CD4-positive, alpha-beta memory T cell (primary cell): Measurements from ENCODE around the gene GCNT2. TPM values are rescaled to one million over a fixed set of nuclear protein-coding genes. Genes with fewer than 3 reads are reported as not detected.
"Not testable (repeated sequence)": the region's sequence is repeated elsewhere in the genome, so short reads cannot be mapped to it uniquely, and the experiment has no call there.

Experiments used
- CTCF ChIA-PET: fragments of 350-600 bp; sonication (Branson Sonifier 250); formaldehyde crosslinking; loops from one replicate; lab custom pipeline; 2021; ENCODE audit warnings: inconsistent platforms; ENCODE audit not compliant: partially characterized antibody; lab: Charles Lee
- POLR2A ChIA-PET: fragments of 350-600 bp; sonication (Branson Sonifier 250); formaldehyde crosslinking; loops from one replicate; lab custom pipeline; 2021; ENCODE audit not compliant: partially characterized antibody; lab: Charles Lee
- DNase-seq, 5 donors: peaks; one replicate each; pipeline versions ENCODE4 v3.0.0 to v3.0.0-alpha.2; 2020 to 2022; ENCODE audit warnings: mixed read lengths in 1 of 5
- H3K27ac ChIP-seq: one replicate; pipeline ENCODE4 v1.7.0; 2013; ENCODE audit warnings: low read depth, low read length
- H3K27me3 ChIP-seq: 2 replicates; pipeline ENCODE4 v1.7.0; 2013; ENCODE audit warnings: mild to moderate bottlenecking, low read length, moderate library complexity; ENCODE audit not compliant: insufficient read depth
- H3K36me3 ChIP-seq: 2 replicates; pipeline ENCODE4 v1.7.0; 2013; ENCODE audit warnings: mild to moderate bottlenecking, low read length, moderate library complexity; ENCODE audit not compliant: insufficient read depth
- H3K4me1 ChIP-seq: 2 replicates; pipeline ENCODE4 v1.7.0; 2013; ENCODE audit warnings: mild to moderate bottlenecking, low read length, moderate library complexity; ENCODE audit not compliant: insufficient read depth
- H3K4me3 ChIP-seq, 2 donors: one replicate each; pipeline ENCODE4 v1.7.0; 2013; ENCODE audit warnings: low read length in 2 of 2, mild to moderate bottlenecking in 1 of 2
- H3K9me3 ChIP-seq, 2 donors: one replicate each; pipeline ENCODE4 v1.7.0; 2013; ENCODE audit warnings: low read length in 2 of 2, control low read depth in 1 of 2; ENCODE audit not compliant: control insufficient read depth in 1 of 2
- H3K27ac Mint-ChIP-seq, 7 donors: one replicate each; pipeline ENCODE4 v1.8.0; 2020 to 2021; ENCODE audit warnings: mixed read lengths in 7 of 7, mild to moderate bottlenecking in 6 of 7, inconsistent platforms in 3 of 7, moderate library complexity in 3 of 7
- H3K27me3 Mint-ChIP-seq, 2 donors: one replicate each; pipeline ENCODE4 v1.8.0; 2020 to 2021; ENCODE audit warnings: mixed read lengths in 2 of 2
- H3K36me3 Mint-ChIP-seq, 2 donors: one replicate each; pipeline ENCODE4 v1.8.0; 2020 to 2021; ENCODE audit warnings: mixed read lengths in 2 of 2, inconsistent platforms in 1 of 2, mild to moderate bottlenecking in 1 of 2
- H3K4me1 Mint-ChIP-seq, 4 donors: one replicate each; pipeline ENCODE4 v1.8.0; 2020 to 2021; ENCODE audit warnings: mixed read lengths in 4 of 4, mild to moderate bottlenecking in 1 of 4
- H3K4me3 Mint-ChIP-seq, 8 donors: one replicate each; pipeline ENCODE4 v1.8.0; 2020 to 2021; ENCODE audit warnings: mixed read lengths in 8 of 8, mild to moderate bottlenecking in 7 of 8, moderate library complexity in 6 of 8, inconsistent platforms in 3 of 8
- H3K9me3 Mint-ChIP-seq, 8 donors: one replicate each; pipeline ENCODE4 v1.8.0; 2020 to 2021; ENCODE audit warnings: mixed read lengths in 8 of 8, mild to moderate bottlenecking in 5 of 8, inconsistent platforms in 3 of 8, moderate library complexity in 1 of 8
- intact Hi-C: fragments of 100-400 bp; cut with micrococcal nuclease; formaldehyde crosslinking; loops from one replicate; pipeline ENCODE4 v1.15.1; 2023
- polyA plus RNA-seq, 2 donors: library from polyadenylated mRNA; unstranded; fragments of 300-500 nt; fragmentation: Illumina TruSeq; gene quantifications; one replicate each; pipeline ENCODE4 v1.2.3, GENCODE V29; 2021
- total RNA-seq, 2 experiments: library from RNA; stranded (reverse); gene quantifications; one replicate each; pipeline ENCODE4 v1.2.3, GENCODE V29; 2021

GCNT2 gene
- total and polyA plus RNA-seq, 4 experiments from 2014 or later: 0.75 to 4.2 (median 2.2) TPM

GRCh38 chr6:10579803-10580202 lies 58.7 kb downstream of the GCNT2 start:
- no peak overlapping the region for H3K27ac Mint-ChIP-seq
- H3K27ac ChIP-seq: no peak overlapping the region
- H3K36me3 ChIP-seq: no peaks in the 10 kb centered on the region
- no peaks in the 10 kb centered on the region for H3K4me1 ChIP-seq
- ChIA-PET POLR2A (no interaction called here), CTCF (no interaction called here)
- no peaks in the 10 kb centered on the region for H3K9me3 ChIP-seq
- DNase-seq: no peak
- H3K27me3 Mint-ChIP-seq: no peaks in the 10 kb centered on the region
- intact Hi-C loops: no loop called here
- no peaks in the 10 kb centered on the region for H3K27me3 ChIP-seq
- no peaks in the 10 kb centered on the region for H3K9me3 Mint-ChIP-seq
- H3K4me3 Mint-ChIP-seq: no peak overlapping the region
- peaks cover 0 to 3% of the 10 kb centered on the region in 2 donors for H3K36me3 Mint-ChIP-seq
- peaks cover 0 to 2% (median under 1%) of the 10 kb centered on the region in 4 donors for H3K4me1 Mint-ChIP-seq
- no peak overlapping the region for H3K4me3 ChIP-seq

- no peak overlapping the region for H3K4me3 ChIP-seq
- no peak for DNase-seq
- H3K27me3 ChIP-seq: no peaks in the 10 kb centered on the region
- ChIA-PET CTCF (no interaction called here), POLR2A (no interaction called here)
- peaks cover 0 to 2% (median under 1%) of the 10 kb centered on the region in 4 donors for H3K4me1 Mint-ChIP-seq
- H3K36me3 Mint-ChIP-seq: peaks cover 0 to 1% of the 10 kb centered on the region in 2 donors
- no peaks in the 10 kb centered on the region for H3K36me3 ChIP-seq
- H3K27ac Mint-ChIP-seq: no peak overlapping the region
- no peaks in the 10 kb centered on the region for H3K4me1 ChIP-seq
- H3K9me3 Mint-ChIP-seq: no peaks in the 10 kb centered on the region
- no peak overlapping the region for H3K4me3 Mint-ChIP-seq
- intact Hi-C loops: no loop called here
- no peaks in the 10 kb centered on the region for H3K9me3 ChIP-seq
- no peaks in the 10 kb centered on the region for H3K27me3 Mint-ChIP-seq
- no peak overlapping the region for H3K27ac ChIP-seq
Observed at GRCh38 chr6:10580570-10580969, 59.4 kb downstream of the GCNT2 start.

GRCh38 chr6:10581402-10581801 lies 60.3 kb downstream of the GCNT2 start:
- H3K9me3 Mint-ChIP-seq, DNase-seq, H3K4me1 Mint-ChIP-seq, intact Hi-C loops, H3K4me3 Mint-ChIP-seq, H3K27me3 ChIP-seq, H3K36me3 Mint-ChIP-seq, H3K36me3 ChIP-seq, H3K27me3 Mint-ChIP-seq, H3K4me1 ChIP-seq, CTCF ChIA-PET, H3K9me3 ChIP-seq, POLR2A ChIA-PET, H3K4me3 ChIP-seq, H3K27ac ChIP-seq, H3K27ac Mint-ChIP-seq: not testable (repeated sequence)

GRCh38 chr6:10582774-10583508 lies 61.8 kb downstream of the GCNT2 start:
- intact Hi-C loops: no loop called here
- CTCF ChIA-PET: no interaction called here
- H3K4me3 Mint-ChIP-seq: no peak overlapping the region
- no peaks in the 10 kb centered on the region for H3K9me3 ChIP-seq
- H3K4me3 ChIP-seq: no peak overlapping the region
- H3K9me3 Mint-ChIP-seq: no peaks in the 10 kb centered on the region
- no peak for DNase-seq
- peaks cover 0 to 2% (median under 1%) of the 10 kb centered on the region in 4 donors for H3K4me1 Mint-ChIP-seq
- H3K4me1 ChIP-seq: no peaks in the 10 kb centered on the region
- no peaks in the 10 kb centered on the region for H3K27me3 Mint-ChIP-seq
- H3K27ac ChIP-seq: no peak overlapping the region
- H3K27me3 ChIP-seq: no peaks in the 10 kb centered on the region
- H3K36me3 ChIP-seq: no peaks in the 10 kb centered on the region
- no peaks in the 10 kb centered on the region for H3K36me3 Mint-ChIP-seq
- no peak overlapping the region for H3K27ac Mint-ChIP-seq
- POLR2A ChIA-PET: no interaction called here

GRCh38 chr6:10583509-10583901 lies 62.4 kb downstream of the GCNT2 start:
- Histone ChIP-seq H3K4me3 (no peak overlapping the region), H3K9me3 (no peaks in the 10 kb centered on the region), H3K27ac (no peak overlapping the region), H3K4me1 (no peaks in the 10 kb centered on the region), H3K36me3 (no peaks in the 10 kb centered on the region), H3K27me3 (no peaks in the 10 kb centered on the region)
- ChIA-PET CTCF (no interaction called here), POLR2A (no interaction called here)
- H3K36me3 Mint-ChIP-seq: no peaks in the 10 kb centered on the region
- DNase-seq: no peak
- no peaks in the 10 kb centered on the region for H3K27me3 Mint-ChIP-seq
- intact Hi-C loops: no loop called here
- H3K27ac Mint-ChIP-seq: peak overlapping the region in 1 of 7 donors; percentile 54
- no peak overlapping the region for H3K4me3 Mint-ChIP-seq
- H3K9me3 Mint-ChIP-seq: no peaks in the 10 kb centered on the region
- H3K4me1 Mint-ChIP-seq: peaks cover 0 to 2% (median under 1%) of the 10 kb centered on the region in 4 donors

- H3K27me3 ChIP-seq: no peaks in the 10 kb centered on the region
- CTCF ChIA-PET: no interaction called here
Observed at GRCh38 chr6:10584607-10585006, 63.5 kb downstream of the GCNT2 start.

GRCh38 chr6:10585209-10585845 lies 64.2 kb downstream of the GCNT2 start:
- Mint-ChIP-seq H3K27ac (no peak overlapping the region), H3K9me3 (no peaks in the 10 kb centered on the region), H3K36me3 (no peaks in the 10 kb centered on the region), H3K27me3 (no peaks in the 10 kb centered on the region), H3K4me1 (peaks cover 0 to 2% (median under 1%) of the 10 kb centered on the region in 4 donors), H3K4me3 (no peak overlapping the region)
- no peaks in the 10 kb centered on the region for H3K9me3 ChIP-seq
- no peaks in the 10 kb centered on the region for H3K4me1 ChIP-seq
- DNase-seq: no peak
- ChIA-PET CTCF (no interaction called here), POLR2A (no interaction called here)
- no peaks in the 10 kb centered on the region for H3K27me3 ChIP-seq
- intact Hi-C loops: no loop called here
- no peaks in the 10 kb centered on the region for H3K36me3 ChIP-seq
- H3K27ac ChIP-seq: no peak overlapping the region
- H3K4me3 ChIP-seq: no peak overlapping the region

More at GRCh38 chr6:10584607-10585006, 63.5 kb downstream of the GCNT2 start:
- H3K9me3 Mint-ChIP-seq: no peaks in the 10 kb centered on the region
- no peak for DNase-seq
- no peaks in the 10 kb centered on the region for H3K27me3 Mint-ChIP-seq
- Histone ChIP-seq H3K4me3 (no peak overlapping the region), H3K4me1 (no peaks in the 10 kb centered on the region), H3K9me3 (no peaks in the 10 kb centered on the region), H3K36me3 (no peaks in the 10 kb centered on the region), H3K27ac (no peak overlapping the region)
- POLR2A ChIA-PET: no interaction called here
- no peak overlapping the region for H3K4me3 Mint-ChIP-seq
- intact Hi-C loops: no loop called here
- peaks cover 0 to 2% (median under 1%) of the 10 kb centered on the region in 4 donors for H3K4me1 Mint-ChIP-seq
- H3K27ac Mint-ChIP-seq: no peak overlapping the region
- no peaks in the 10 kb centered on the region for H3K36me3 Mint-ChIP-seq
